Fibroblast of peridontal ligament (primary cell): Measurements from ENCODE around the gene SH3PXD2B.

Source experiments
- DNase-seq: peaks from one replicate; pipeline ENCODE4 v3.0.0-alpha.2; 2010; ENCODE audit errors: extremely low read depth

The SH3PXD2B gene

GRCh38 chr5:172454358-172455086, at the start of gene SH3PXD2B:
TSS of gene SH3PXD2B (minus strand) at chr5:172454525. CDS start at chr5:172454352, 173 bp downstream.
- DNase-seq, result peak; percentile 45

- no peak for DNase-seq
Measured at GRCh38 chr5:172502969-172503368, 48.6 kb upstream of the SH3PXD2B start.

GRCh38 chr5:172502410-172502809, 48.1 kb upstream of the SH3PXD2B start:
- no peak for DNase-seq

DNA sequence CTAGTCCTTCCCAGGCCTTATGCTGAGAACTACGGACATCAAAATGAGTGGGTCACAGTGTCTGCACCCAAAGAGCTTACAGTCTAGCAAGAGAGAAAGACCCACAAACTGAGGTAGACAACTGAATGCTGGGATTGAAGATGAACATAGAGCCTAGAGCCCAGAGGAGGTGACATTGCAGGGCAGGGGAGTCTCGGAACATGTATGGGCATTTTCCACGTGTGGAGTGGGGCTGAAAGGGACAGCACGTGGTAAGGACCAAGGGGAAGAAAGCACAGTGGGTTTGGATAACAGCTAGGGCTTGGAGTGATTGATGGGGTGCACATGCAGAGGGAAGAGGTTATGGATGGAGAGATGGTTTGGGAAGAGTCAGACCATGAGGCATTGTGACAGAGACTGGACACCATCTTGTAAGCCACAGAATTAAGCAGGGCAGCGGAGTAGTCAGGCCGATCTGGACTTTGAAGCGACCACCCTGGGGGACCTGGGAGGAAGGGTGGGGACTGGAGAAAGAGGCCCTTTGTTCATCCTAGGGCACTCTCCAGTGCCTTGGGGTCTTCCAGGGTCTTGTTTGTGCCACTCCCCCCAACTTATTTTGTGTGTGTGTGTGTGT, 47.5 kb upstream of the SH3PXD2B start:
- no peak for DNase-seq

DNA sequence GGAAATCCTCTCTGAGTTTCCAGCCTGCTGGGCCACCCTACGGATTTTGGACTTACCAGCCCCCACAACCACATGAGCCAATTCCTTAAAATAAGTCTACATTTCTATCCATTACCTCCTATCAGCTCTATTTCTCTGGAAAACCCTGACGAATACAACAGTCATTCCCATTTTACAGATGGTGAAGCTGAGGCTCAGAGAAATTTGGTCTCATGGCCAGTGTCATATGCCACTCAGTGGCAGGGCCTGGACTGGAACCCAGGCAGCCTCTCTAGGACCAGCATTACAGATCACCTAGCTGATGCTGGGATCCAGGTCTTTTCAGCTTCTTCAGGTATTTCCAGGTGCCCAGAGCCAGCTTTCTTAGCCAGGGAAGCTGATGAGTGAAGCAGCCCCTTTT, 45.0 kb upstream of the SH3PXD2B start:
- no peak for DNase-seq

GRCh38 chr5:172498431-172499129, 44.3 kb upstream of the SH3PXD2B start:
- DNase-seq, result no peak

GRCh38 chr5:172497591-172498255, 43.4 kb upstream of the SH3PXD2B start:
- DNase-seq, result no peak

DNA sequence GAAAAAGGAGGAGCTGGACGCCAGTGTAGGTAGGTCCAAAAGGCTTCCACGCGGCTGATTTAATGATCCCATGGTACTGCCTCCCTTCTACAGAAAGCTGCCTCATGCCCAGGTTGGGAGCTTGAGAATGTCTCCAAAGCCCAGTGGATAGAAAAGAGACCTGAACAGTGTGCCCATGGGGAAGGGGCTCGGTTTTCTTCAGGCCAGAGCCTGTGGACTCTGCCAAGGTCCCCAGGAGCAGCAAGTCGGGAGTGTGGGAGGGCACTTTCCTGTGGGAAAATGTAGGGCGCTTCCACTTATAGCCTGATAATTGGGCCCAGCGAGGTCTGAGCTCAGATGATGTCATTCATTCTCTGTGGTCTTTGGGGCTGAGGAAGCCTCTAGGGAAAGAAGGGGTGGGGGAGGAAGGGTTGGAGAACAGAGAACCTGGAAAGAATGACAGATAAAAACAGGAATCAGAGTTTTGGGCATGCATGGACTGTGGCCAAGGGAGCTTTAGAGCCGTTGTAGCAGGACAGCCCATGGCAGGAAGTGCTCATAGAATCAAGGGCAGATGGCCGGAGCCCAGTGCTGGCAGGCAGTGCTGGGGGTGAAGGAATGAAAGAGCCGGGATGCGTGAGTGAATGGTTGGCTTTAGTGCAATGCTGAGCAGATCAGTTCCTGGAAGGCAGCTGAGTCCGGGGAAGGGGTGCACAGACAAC, 42.5 kb upstream of the SH3PXD2B start:
- peak; percentile 70 for DNase-seq

- DNase-seq, result no peak
Measured at GRCh38 chr5:172494630-172495505, 40.5 kb upstream of the SH3PXD2B start.

GRCh38 chr5:172493906-172494305, 39.6 kb upstream of the SH3PXD2B start:
- DNase-seq, result no peak

DNA sequence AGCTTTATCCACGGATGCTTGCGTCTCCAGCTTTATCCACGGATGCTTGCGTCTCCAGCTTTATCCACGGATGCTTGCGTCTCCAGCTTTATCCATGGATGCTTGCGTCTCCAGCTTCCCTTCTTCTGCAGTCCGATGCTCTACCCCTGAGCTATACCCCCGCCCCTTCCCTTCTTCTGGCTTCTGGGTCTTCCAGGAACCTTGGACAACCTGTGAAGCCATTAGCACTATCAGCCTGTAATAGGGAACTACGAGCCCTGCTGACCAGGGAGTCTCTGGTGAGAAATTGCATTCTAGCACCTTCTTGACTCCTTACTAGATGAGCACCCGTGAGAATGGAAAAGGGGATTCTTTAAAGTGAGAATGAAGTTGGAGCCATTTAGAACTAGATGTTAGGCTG, 39.1 kb upstream of the SH3PXD2B start:
- no peak for DNase-seq

- no peak for DNase-seq
Measured at GRCh38 chr5:172493002-172493401, 38.7 kb upstream of the SH3PXD2B start.

DNA sequence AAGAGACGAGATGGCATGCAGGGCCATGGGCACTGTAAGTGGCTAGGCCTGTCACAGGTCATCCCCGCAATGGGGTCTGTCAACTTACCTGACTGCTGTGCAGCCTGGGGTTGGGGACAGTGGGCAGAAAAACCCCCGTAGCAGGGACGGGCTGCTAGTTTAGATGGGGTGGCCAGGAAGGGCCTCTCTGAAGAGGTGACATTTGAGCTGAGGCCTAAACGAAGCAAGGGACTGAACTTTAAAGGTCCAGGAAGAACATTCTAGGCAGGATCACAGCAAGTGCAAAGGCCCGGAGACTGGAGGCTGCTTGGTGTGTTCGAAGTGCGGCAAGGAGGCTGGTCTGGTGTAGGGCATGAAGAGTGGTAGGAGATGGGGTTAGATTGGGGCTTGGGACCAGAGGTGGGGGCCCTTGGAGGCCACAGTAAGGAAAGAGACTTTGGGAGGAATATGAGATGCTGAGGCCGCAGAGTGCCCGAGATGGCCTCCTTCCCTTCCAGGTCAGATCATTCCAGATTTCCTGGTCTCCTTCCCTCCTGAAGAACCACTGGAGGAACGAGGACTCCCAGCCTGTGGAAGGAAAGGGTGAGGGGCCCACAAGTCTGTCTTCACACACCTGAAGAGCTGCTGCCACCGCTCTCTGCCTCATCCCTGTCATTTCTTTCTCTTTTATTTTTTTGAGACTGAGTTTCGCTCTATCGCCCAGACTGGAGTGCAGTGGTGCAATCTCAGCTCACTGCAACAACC, 37.9 kb upstream of the SH3PXD2B start:
- no peak for DNase-seq

- no peak for DNase-seq
Measured at GRCh38 chr5:172491481-172491880, 37.2 kb upstream of the SH3PXD2B start.

GRCh38 chr5:172490514-172491461, 36.5 kb upstream of the SH3PXD2B start:
- no peak for DNase-seq

DNA sequence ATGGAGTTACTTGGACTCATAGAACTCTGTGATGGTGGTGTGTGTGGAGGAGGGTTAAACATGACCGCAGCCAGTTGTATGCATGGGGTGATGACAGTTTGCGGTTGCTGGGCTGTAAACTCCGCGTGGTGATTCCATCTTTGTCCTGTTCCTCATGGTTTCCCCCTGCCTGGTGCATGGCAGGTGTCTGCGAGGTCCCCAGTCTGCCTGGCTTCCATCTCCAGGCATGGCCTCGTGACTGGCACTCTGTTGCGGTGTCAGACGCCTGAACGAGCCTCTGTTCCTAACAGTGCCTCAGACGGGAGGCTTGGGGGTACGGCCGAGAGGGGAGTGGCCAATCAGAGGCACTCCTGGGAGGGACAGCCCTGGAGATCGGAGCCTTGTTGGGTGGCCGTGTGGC, 33.9 kb upstream of the SH3PXD2B start:
- DNase-seq, result no peak

- DNase-seq, result no peak
Measured at GRCh38 chr5:172487671-172488070, 33.3 kb upstream of the SH3PXD2B start.

DNA sequence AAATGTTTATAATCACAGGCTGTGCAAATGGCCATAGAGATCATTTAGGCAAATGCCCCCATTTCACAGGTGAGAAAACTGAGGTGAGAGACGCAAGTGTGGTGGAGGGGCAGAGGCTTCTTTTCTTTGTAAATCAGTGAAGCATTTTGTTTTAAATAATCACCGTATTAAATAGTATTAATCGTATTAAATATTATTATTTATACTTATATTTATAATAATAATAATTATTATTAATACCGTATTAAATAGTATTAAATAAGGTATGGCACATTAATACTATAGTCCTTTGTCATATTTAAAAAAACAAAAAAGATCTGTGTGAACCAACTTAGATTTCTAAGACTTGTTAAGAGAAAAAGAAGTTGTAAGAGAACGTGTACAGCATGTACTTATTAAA, 32.6 kb upstream of the SH3PXD2B start:
- DNase-seq, result no peak

- no peak for DNase-seq
Measured at GRCh38 chr5:172486451-172486850, 32.1 kb upstream of the SH3PXD2B start.
